H9 (cell line): ENCODE data around the gene PKP1. TPM values are rescaled to one million over a fixed set of nuclear protein-coding genes. Genes with fewer than 3 reads are reported as not detected.

ENCODE experiments used
- DNase-seq: peaks from one replicate; pipeline ENCODE4 v3.0.0-alpha.2; 2017
- H2AFZ ChIP-seq: one replicate; pipeline ENCODE4 v1.6.1; 2013; ENCODE audit warnings: mild to moderate bottlenecking, low read length, control low read depth, moderate library complexity
- H2AK5ac ChIP-seq: 2 replicates; pipeline ENCODE4 v1.6.1; 2013; ENCODE audit warnings: low read length, control low read depth, mixed read lengths; ENCODE audit not compliant: insufficient read length
- H2BK120ac ChIP-seq: one replicate; pipeline ENCODE4 v1.6.1; 2013; ENCODE audit warnings: low read depth, mild to moderate bottlenecking, low read length, control low read depth, inconsistent platforms; ENCODE audit not compliant: poor library complexity, severe bottlenecking
- H2BK12ac ChIP-seq: 2 replicates; pipeline ENCODE4 v1.6.1; 2013; ENCODE audit warnings: low read length, control low read depth, mixed read lengths, low read depth; ENCODE audit not compliant: insufficient read length
- H2BK15ac ChIP-seq: 2 replicates; pipeline ENCODE4 v1.6.1; 2013; ENCODE audit warnings: low read depth, low read length, control low read depth
- H2BK20ac ChIP-seq: one replicate; pipeline ENCODE4 v1.6.1; 2013; ENCODE audit warnings: low read depth, mild to moderate bottlenecking, low read length, control low read depth, inconsistent platforms; ENCODE audit not compliant: poor library complexity, severe bottlenecking
- H2BK5ac ChIP-seq: 2 replicates; pipeline ENCODE4 v1.6.1; 2013; ENCODE audit warnings: low read length, control low read depth, mixed read lengths; ENCODE audit not compliant: insufficient read length
- H3K14ac ChIP-seq: 2 replicates; pipeline ENCODE4 v1.6.1; 2013; ENCODE audit warnings: low read length, control low read depth; ENCODE audit not compliant: insufficient read depth
- H3K18ac ChIP-seq: 2 replicates; pipeline ENCODE4 v1.6.1; 2013; ENCODE audit warnings: low read depth, mild to moderate bottlenecking, mixed read lengths, low read length, control low read depth; ENCODE audit not compliant: insufficient read length
- H3K23ac ChIP-seq: 2 replicates; pipeline ENCODE4 v1.6.1; 2013; ENCODE audit warnings: low read length, control low read depth, mixed read lengths, low read depth; ENCODE audit not compliant: insufficient read length
- H3K23me2 ChIP-seq: 2 replicates; pipeline ENCODE4 v1.6.1; 2013; ENCODE audit warnings: low read depth, mild to moderate bottlenecking, mixed read lengths, low read length, control low read depth; ENCODE audit not compliant: insufficient read length, poor library complexity, severe bottlenecking
- H3K27ac ChIP-seq: 2 replicates; pipeline ENCODE4 v1.5.1; 2013; ENCODE audit warnings: low read length, control low read depth, mixed read lengths, low read depth; ENCODE audit not compliant: insufficient read length
- H3K27me3 ChIP-seq: 2 replicates; pipeline ENCODE4 v1.6.1; 2013; ENCODE audit warnings: low read length, control low read depth, inconsistent platforms; ENCODE audit not compliant: insufficient read depth
- H3K4ac ChIP-seq: 2 replicates; pipeline ENCODE4 v1.6.1; 2013; ENCODE audit warnings: low read depth, mild to moderate bottlenecking, control low read depth, inconsistent platforms, low read length, moderate library complexity
- H3K4me1 ChIP-seq: 2 replicates; pipeline ENCODE4 v1.6.1; 2013; ENCODE audit warnings: low read length, control low read depth, inconsistent platforms; ENCODE audit not compliant: insufficient read depth
- H3K4me2 ChIP-seq: 2 replicates; pipeline ENCODE4 v1.6.1; 2013; ENCODE audit warnings: low read length, control low read depth, mixed read lengths; ENCODE audit not compliant: insufficient read length, insufficient read depth
- H3K56ac ChIP-seq: 2 replicates; pipeline ENCODE4 v1.6.1; 2013; ENCODE audit warnings: low read depth, mild to moderate bottlenecking, mixed read lengths, low read length, control low read depth; ENCODE audit not compliant: insufficient read length
- H3K79me1 ChIP-seq: 2 replicates; pipeline ENCODE4 v1.6.1; 2013; ENCODE audit warnings: low read depth, mild to moderate bottlenecking, moderate library complexity, low read length, control low read depth, inconsistent platforms; ENCODE audit not compliant: insufficient read depth, poor library complexity, severe bottlenecking
- H3K79me2 ChIP-seq: 2 replicates; pipeline ENCODE4 v1.6.1; 2013; ENCODE audit warnings: low read length, control low read depth, inconsistent platforms; ENCODE audit not compliant: insufficient read depth
- H3K9ac ChIP-seq: 2 replicates; pipeline ENCODE4 v1.6.1; 2013; ENCODE audit warnings: low read length, control low read depth, mixed read lengths; ENCODE audit not compliant: insufficient read length; ENCODE audit errors: extremely low read depth
- H3K9me3 ChIP-seq: one replicate; pipeline ENCODE4 v1.6.1; 2013; ENCODE audit warnings: low read depth, low read length, inconsistent platforms; ENCODE audit not compliant: control insufficient read depth
- H3T11ph ChIP-seq: one replicate; pipeline ENCODE4 v1.6.1; 2013; ENCODE audit warnings: mild to moderate bottlenecking, low read length, control low read depth, inconsistent platforms
- H4K20me1 ChIP-seq: one replicate; pipeline ENCODE4 v1.6.1; 2013; ENCODE audit not compliant: control insufficient read depth, insufficient read length, insufficient read depth
- H4K5ac ChIP-seq: 2 replicates; pipeline ENCODE4 v1.6.1; 2013; ENCODE audit warnings: low read depth, mild to moderate bottlenecking, mixed read lengths, low read length, control low read depth; ENCODE audit not compliant: insufficient read length
- H4K8ac ChIP-seq: replicated peaks from 2 replicates; pipeline ENCODE4 v1.6.1; 2013; ENCODE audit warnings: low read length, control low read depth, mixed read lengths, low read depth; ENCODE audit not compliant: insufficient read length
- H4K91ac ChIP-seq: 2 replicates; pipeline ENCODE4 v1.6.1; 2013; ENCODE audit warnings: low read depth, mild to moderate bottlenecking, moderate library complexity, mixed read lengths, low read length, control low read depth; ENCODE audit not compliant: insufficient read length
- H3K27ac Mint-ChIP-seq, 3 experiments: 2 replicates in 2 of 3; 3 replicates in 1 of 3; pipeline ENCODE4 v1.8.0; 2020 to 2021; ENCODE audit warnings: mixed read lengths in 3 of 3, mild to moderate bottlenecking in 1 of 3, moderate library complexity in 1 of 3
- H3K27me3 Mint-ChIP-seq: 2 replicates; pipeline ENCODE4 v1.8.0; 2021; ENCODE audit warnings: low read depth, mild to moderate bottlenecking, moderate library complexity, mixed read lengths
- H3K36me3 Mint-ChIP-seq, 3 experiments: 2 replicates in 2 of 3; 3 replicates in 1 of 3; pipeline ENCODE4 v1.8.0; 2020 to 2021; ENCODE audit warnings: low read depth in 3 of 3, mixed read lengths in 3 of 3; ENCODE audit not compliant: insufficient read depth in 1 of 3
- H3K4me1 Mint-ChIP-seq, 2 experiments: 2 replicates each; pipeline ENCODE4 v1.8.0; 2020; ENCODE audit warnings: mixed read lengths in 2 of 2
- H3K4me3 Mint-ChIP-seq, 2 experiments: 2 replicates in 1 of 2; 3 replicates in 1 of 2; pipeline ENCODE4 v1.8.0; 2020 to 2021; ENCODE audit warnings: mild to moderate bottlenecking in 2 of 2, mixed read lengths in 2 of 2, moderate library complexity in 1 of 2
- H3K9me3 Mint-ChIP-seq, 2 experiments: 2 replicates in 1 of 2; 3 replicates in 1 of 2; pipeline ENCODE4 v1.8.0; 2020; ENCODE audit warnings: mild to moderate bottlenecking in 2 of 2, mixed read lengths in 2 of 2, moderate library complexity in 1 of 2
- CTCF ChIP-seq: fragments of 200-600 bp; sonication (generic); conservative IDR thresholded peaks from 3 replicates; pipeline ENCODE4 v1.8.0; 2021; ENCODE audit warnings: antibody characterized with exemption, mild to moderate bottlenecking
- WGBS: extraction: QIAGEN DNeasy Blood & Tissue Kit; methylation state at CpG from one replicate; pipeline ENCODE4 v1.1.7; 2013; ENCODE audit warnings: missing lambda C conversion rate, low lambda C conversion rate, mixed read lengths; ENCODE audit not compliant: insufficient read length; ENCODE audit errors: extremely low coverage; 5-methylcytosine and 5-hydroxymethylcytosine counted together
- total RNA-seq: library from RNA; stranded (reverse); gene quantifications from 2 replicates; pipeline ENCODE4 v1.2.1, GENCODE V29; 2021

The PKP1 gene
- total RNA-seq, 1 experiment from 2014 or later = 0.09 TPM

DNA sequence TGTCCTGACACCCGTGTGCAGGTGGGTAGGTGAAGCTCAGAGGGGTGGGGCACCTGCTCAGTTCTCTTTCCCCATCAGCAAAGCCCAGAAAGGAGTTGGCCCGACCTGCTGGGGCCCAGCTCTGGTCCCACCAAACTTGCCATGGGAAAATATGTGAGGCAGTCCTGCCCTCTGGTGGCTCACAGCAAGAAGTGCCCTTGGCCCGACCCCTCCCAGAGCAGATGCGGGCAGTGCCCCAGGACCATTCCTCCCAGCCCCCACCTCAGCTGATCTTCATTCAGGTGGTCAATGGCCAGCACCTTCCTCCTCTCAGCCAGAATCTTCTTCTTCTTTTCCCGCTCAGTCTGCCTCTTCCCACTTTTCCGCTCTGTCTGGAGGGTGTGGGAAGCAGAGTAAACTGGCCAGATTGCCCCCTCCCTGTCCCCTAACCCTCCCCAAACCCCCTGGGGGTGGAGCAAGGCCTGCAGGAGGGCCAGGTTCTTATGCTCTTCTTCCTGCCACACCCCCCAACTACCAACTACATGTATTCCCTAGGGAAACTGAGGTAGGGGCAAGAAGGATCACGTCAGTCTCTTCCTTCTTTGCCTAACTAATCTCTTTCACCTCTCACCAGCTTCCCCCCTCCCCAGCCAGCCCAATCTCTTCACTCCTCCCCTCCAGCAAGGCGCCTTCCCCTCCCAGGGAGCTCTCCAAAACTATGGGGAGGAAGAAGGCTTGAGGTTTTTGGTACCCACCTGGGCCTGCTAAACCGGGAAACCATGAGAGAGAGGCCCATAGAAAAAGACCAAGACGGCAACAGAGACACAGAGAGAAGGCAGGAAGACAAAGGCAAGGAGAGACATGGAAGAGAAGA, 78.6 kb downstream of the PKP1 start:
- no peaks in the 10 kb centered on the region for H3K27me3 ChIP-seq
- H3K36me3 Mint-ChIP-seq = no peaks in the 10 kb centered on the region
- H3K9ac ChIP-seq = no peak overlapping the region
- H4K8ac ChIP-seq = no peak overlapping the region
- H2AK5ac ChIP-seq = no peak overlapping the region
- WGBS = no CpG with 5 or more reads among the region's 10 CpGs
- H3K4me1 Mint-ChIP-seq = peaks cover 13 to 23% of the 10 kb centered on the region in 2 experiments
- H2AFZ ChIP-seq = no peak overlapping the region
- H2BK5ac ChIP-seq = no peak overlapping the region
- H3K4me3 Mint-ChIP-seq = no peak overlapping the region
- H2BK15ac ChIP-seq = no peak overlapping the region
- H3K56ac ChIP-seq = no peak overlapping the region
- no peak overlapping the region for H3K4ac ChIP-seq
- peak; percentile 86 for DNase-seq
- no peaks in the 10 kb centered on the region for H3K23me2 ChIP-seq
- no peak overlapping the region for H3K23ac ChIP-seq
- no peaks in the 10 kb centered on the region for H3K79me1 ChIP-seq
- no peak overlapping the region for H4K5ac ChIP-seq
- H3K18ac ChIP-seq = no peak overlapping the region
- peak overlapping the region in 1 of 3 experiments; percentile 85; a peak in 1 of 7 replicates for H3K27ac Mint-ChIP-seq
- H3K4me2 ChIP-seq = no peak overlapping the region
- H2BK12ac ChIP-seq = no peak overlapping the region
- no peak overlapping the region for H2BK120ac ChIP-seq
- H3K27ac ChIP-seq = no peak overlapping the region
- H3K4me1 ChIP-seq = no peaks in the 10 kb centered on the region
- H3T11ph ChIP-seq = no peak overlapping the region
- H3K9me3 ChIP-seq = no peaks in the 10 kb centered on the region
- no peak overlapping the region for H4K91ac ChIP-seq
- H3K14ac ChIP-seq = no peak overlapping the region
- no peaks in the 10 kb centered on the region for H3K79me2 ChIP-seq
- H3K27me3 Mint-ChIP-seq = peaks cover 3% of the 10 kb centered on the region
- peak; percentile 96 for TF ChIP-seq CTCF
- no peak overlapping the region for H2BK20ac ChIP-seq
- no peaks in the 10 kb centered on the region for H3K9me3 Mint-ChIP-seq
- no peaks in the 10 kb centered on the region for H4K20me1 ChIP-seq
